Neural progenitor cell (in vitro differentiated cells): Measurements from ENCODE around the gene TLE6.

Experiments used
- EZH2 ChIP-seq: fragments of 200-600 bp; sonication (generic); IDR thresholded peaks from 2 replicates; pipeline ENCODE4 v1.6.1; 2017; ENCODE audit warnings: antibody characterized with exemption, mild to moderate bottlenecking, moderate library complexity
- TF ChIP-seq, protein P1 (sequence below): fragments of 200-600 bp; sonication (generic); IDR thresholded peaks from 2 replicates; pipeline ENCODE4 v1.5.1; 2017; ENCODE audit warnings: antibody characterized with exemption, mild to moderate bottlenecking

DNA sequence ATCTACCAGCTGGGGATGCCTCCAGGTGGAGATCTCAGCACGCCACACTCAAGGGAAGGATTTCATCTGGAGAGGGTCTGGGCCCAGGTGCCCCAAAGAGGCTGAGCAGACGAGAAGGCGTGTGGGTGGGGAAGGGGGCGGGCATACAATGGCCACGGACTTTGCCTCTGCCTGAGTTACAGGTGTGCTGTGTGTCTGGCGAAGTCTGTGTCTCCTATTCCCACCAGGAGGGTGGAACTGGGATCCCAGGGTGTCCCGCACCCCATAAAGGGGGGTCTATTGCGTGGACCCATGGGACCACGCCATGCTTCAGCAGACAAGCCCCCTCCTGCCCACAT lies 48.2 kb downstream of the TLE6 start:
- TF ChIP-seq, protein P1, sequence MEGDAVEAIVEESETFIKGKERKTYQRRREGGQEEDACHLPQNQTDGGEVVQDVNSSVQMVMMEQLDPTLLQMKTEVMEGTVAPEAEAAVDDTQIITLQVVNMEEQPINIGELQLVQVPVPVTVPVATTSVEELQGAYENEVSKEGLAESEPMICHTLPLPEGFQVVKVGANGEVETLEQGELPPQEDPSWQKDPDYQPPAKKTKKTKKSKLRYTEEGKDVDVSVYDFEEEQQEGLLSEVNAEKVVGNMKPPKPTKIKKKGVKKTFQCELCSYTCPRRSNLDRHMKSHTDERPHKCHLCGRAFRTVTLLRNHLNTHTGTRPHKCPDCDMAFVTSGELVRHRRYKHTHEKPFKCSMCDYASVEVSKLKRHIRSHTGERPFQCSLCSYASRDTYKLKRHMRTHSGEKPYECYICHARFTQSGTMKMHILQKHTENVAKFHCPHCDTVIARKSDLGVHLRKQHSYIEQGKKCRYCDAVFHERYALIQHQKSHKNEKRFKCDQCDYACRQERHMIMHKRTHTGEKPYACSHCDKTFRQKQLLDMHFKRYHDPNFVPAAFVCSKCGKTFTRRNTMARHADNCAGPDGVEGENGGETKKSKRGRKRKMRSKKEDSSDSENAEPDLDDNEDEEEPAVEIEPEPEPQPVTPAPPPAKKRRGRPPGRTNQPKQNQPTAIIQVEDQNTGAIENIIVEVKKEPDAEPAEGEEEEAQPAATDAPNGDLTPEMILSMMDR = no peak
- TF ChIP-seq EZH2 = no peak
